CD4-positive, alpha-beta memory T cell (primary cell): Measurements from ENCODE around the gene KRTAP10-1. TPM values are rescaled to one million over a fixed set of nuclear protein-coding genes. Genes with fewer than 3 reads are reported as not detected.
"Not testable (repeated sequence)": the region's sequence is repeated elsewhere in the genome, so short reads cannot be mapped to it uniquely, and the experiment has no call there.

ENCODE experiments used
- CTCF ChIA-PET: fragments of 350-600 bp; sonication (Branson Sonifier 250); formaldehyde crosslinking; loops from one replicate; lab custom pipeline; 2021; ENCODE audit warnings: inconsistent platforms; ENCODE audit not compliant: partially characterized antibody; lab: Charles Lee
- POLR2A ChIA-PET: fragments of 350-600 bp; sonication (Branson Sonifier 250); formaldehyde crosslinking; loops from one replicate; lab custom pipeline; 2021; ENCODE audit not compliant: partially characterized antibody; lab: Charles Lee
- DNase-seq, 5 donors: peaks; one replicate each; pipeline versions ENCODE4 v3.0.0 to v3.0.0-alpha.2; 2020 to 2022; ENCODE audit warnings: mixed read lengths in 1 of 5
- H3K27ac ChIP-seq: one replicate; pipeline ENCODE4 v1.7.0; 2013; ENCODE audit warnings: low read depth, low read length
- H3K27me3 ChIP-seq: 2 replicates; pipeline ENCODE4 v1.7.0; 2013; ENCODE audit warnings: mild to moderate bottlenecking, low read length, moderate library complexity; ENCODE audit not compliant: insufficient read depth
- H3K36me3 ChIP-seq: 2 replicates; pipeline ENCODE4 v1.7.0; 2013; ENCODE audit warnings: mild to moderate bottlenecking, low read length, moderate library complexity; ENCODE audit not compliant: insufficient read depth
- H3K4me1 ChIP-seq: 2 replicates; pipeline ENCODE4 v1.7.0; 2013; ENCODE audit warnings: mild to moderate bottlenecking, low read length, moderate library complexity; ENCODE audit not compliant: insufficient read depth
- H3K4me3 ChIP-seq, 2 donors: one replicate each; pipeline ENCODE4 v1.7.0; 2013; ENCODE audit warnings: low read length in 2 of 2, mild to moderate bottlenecking in 1 of 2
- H3K9me3 ChIP-seq, 2 donors: one replicate each; pipeline ENCODE4 v1.7.0; 2013; ENCODE audit warnings: low read length in 2 of 2, control low read depth in 1 of 2; ENCODE audit not compliant: control insufficient read depth in 1 of 2
- H3K27ac Mint-ChIP-seq, 7 donors: one replicate each; pipeline ENCODE4 v1.8.0; 2020 to 2021; ENCODE audit warnings: mixed read lengths in 7 of 7, mild to moderate bottlenecking in 6 of 7, inconsistent platforms in 3 of 7, moderate library complexity in 3 of 7
- H3K27me3 Mint-ChIP-seq, 2 donors: one replicate each; pipeline ENCODE4 v1.8.0; 2020 to 2021; ENCODE audit warnings: mixed read lengths in 2 of 2
- H3K36me3 Mint-ChIP-seq, 2 donors: one replicate each; pipeline ENCODE4 v1.8.0; 2020 to 2021; ENCODE audit warnings: mixed read lengths in 2 of 2, inconsistent platforms in 1 of 2, mild to moderate bottlenecking in 1 of 2
- H3K4me1 Mint-ChIP-seq, 4 donors: one replicate each; pipeline ENCODE4 v1.8.0; 2020 to 2021; ENCODE audit warnings: mixed read lengths in 4 of 4, mild to moderate bottlenecking in 1 of 4
- H3K4me3 Mint-ChIP-seq, 8 donors: one replicate each; pipeline ENCODE4 v1.8.0; 2020 to 2021; ENCODE audit warnings: mixed read lengths in 8 of 8, mild to moderate bottlenecking in 7 of 8, moderate library complexity in 6 of 8, inconsistent platforms in 3 of 8
- H3K9me3 Mint-ChIP-seq, 8 donors: one replicate each; pipeline ENCODE4 v1.8.0; 2020 to 2021; ENCODE audit warnings: mixed read lengths in 8 of 8, mild to moderate bottlenecking in 5 of 8, inconsistent platforms in 3 of 8, moderate library complexity in 1 of 8
- intact Hi-C: fragments of 100-400 bp; cut with micrococcal nuclease; formaldehyde crosslinking; loops from one replicate; pipeline ENCODE4 v1.15.1; 2023
- polyA plus RNA-seq, 2 donors: library from polyadenylated mRNA; unstranded; fragments of 300-500 nt; fragmentation: Illumina TruSeq; gene quantifications; one replicate each; pipeline ENCODE4 v1.2.3, GENCODE V29; 2021
- total RNA-seq, 2 experiments: library from RNA; stranded (reverse); gene quantifications; one replicate each; pipeline ENCODE4 v1.2.3, GENCODE V29; 2021

Gene KRTAP10-1
- total and polyA plus RNA-seq, 4 experiments from 2014 or later = not detected

- CTCF ChIA-PET = no interaction called here
- no peaks in the 10 kb centered on the region for H3K27me3 ChIP-seq
- DNase-seq = no peak
Observed at GRCh38 chr21:44555200-44555875, 15.3 kb upstream of the KRTAP10-1 start.

DNA sequence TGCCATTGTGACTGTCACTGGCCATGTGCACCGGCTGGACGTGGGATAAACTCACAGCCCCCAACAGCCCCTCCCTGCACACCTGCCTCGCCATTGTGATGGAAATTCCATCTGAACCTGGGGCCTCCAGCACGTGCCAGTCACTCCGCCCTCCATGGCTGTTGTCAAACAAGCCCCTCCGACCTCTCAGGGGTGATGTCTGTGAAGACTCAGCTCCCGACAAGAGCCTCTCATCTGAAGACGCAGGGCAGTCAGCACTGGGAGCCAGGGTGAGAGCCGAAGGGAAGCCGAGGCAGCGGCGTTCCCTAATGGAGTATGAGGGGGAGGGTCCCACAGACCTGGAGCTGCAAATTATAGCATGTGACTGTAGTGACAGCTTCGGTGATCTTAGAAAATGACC is 12.7 kb upstream of the KRTAP10-1 start:
- Mint-ChIP-seq H3K9me3 (peaks cover 0 to 13% (median 6%) of the 10 kb centered on the region in 8 donors), H3K4me1 (peaks cover 10 to 24% (median 16%) of the 10 kb centered on the region in 4 donors), H3K36me3 (peaks cover 3 to 10% of the 10 kb centered on the region in 2 donors), H3K4me3 (no peak overlapping the region), H3K27ac (no peak overlapping the region), H3K27me3 (peaks cover 0 to 1% of the 10 kb centered on the region in 2 donors)
- Histone ChIP-seq H3K4me1 (peaks cover 9% of the 10 kb centered on the region), H3K27me3 (no peaks in the 10 kb centered on the region), H3K9me3 (no peaks in the 10 kb centered on the region), H3K4me3 (no peak overlapping the region), H3K36me3 (no peaks in the 10 kb centered on the region), H3K27ac (no peak overlapping the region)
- DNase-seq = no peak
- POLR2A ChIA-PET = no interaction called here
- CTCF ChIA-PET = interaction anchor here (1.0 to 1.4 kb wide), 2 partner anchors 42 to 190 kb away, joined by 3 read pairs; no protein-coding TSS in a partner anchor
- intact Hi-C loops = no loop called here

More at GRCh38 chr21:44555200-44555875, 15.3 kb upstream of the KRTAP10-1 start:
- peaks cover 0 to 5% (median 0%) of the 10 kb centered on the region in 4 donors for H3K4me1 Mint-ChIP-seq
- H3K27ac Mint-ChIP-seq = no peak overlapping the region
- no peaks in the 10 kb centered on the region for H3K4me1 ChIP-seq
- peaks cover 0 to 23% (median 9%) of the 10 kb centered on the region in 8 donors for H3K9me3 Mint-ChIP-seq
- peaks cover 0 to 3% of the 10 kb centered on the region in 2 donors for H3K36me3 Mint-ChIP-seq
- no peaks in the 10 kb centered on the region for H3K9me3 ChIP-seq
- H3K27ac ChIP-seq = no peak overlapping the region
- no peaks in the 10 kb centered on the region for H3K36me3 ChIP-seq
- H3K27me3 Mint-ChIP-seq = peaks cover 0 to 4% of the 10 kb centered on the region in 2 donors
- H3K4me3 ChIP-seq = no peak overlapping the region
- H3K4me3 Mint-ChIP-seq = no peak overlapping the region
- POLR2A ChIA-PET = no interaction called here
- intact Hi-C loops = no loop called here

DNA sequence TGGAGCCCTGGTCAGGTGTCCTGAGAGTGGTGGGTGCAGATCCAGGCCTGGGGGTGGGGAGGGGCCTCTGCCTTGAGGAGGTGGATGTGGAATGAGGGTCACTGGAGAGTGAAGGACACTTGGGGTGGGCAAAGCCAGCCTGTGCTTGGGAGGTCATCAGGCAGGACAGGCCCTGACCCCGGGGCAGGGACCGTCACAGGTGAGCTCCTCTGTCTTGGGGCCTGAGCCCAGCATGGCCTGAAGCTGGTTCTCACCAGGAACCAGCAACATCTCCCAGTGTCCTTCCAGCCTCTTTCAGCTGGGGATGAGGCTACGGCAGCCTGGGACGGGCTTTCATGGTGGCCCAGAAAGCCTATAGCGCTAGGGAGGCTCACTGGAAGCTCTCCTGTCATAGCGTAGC is 12.1 kb upstream of the KRTAP10-1 start:
- no peak overlapping the region for H3K4me3 Mint-ChIP-seq
- ChIA-PET POLR2A (no interaction called here), CTCF (no interaction called here)
- intact Hi-C loops = no loop called here
- no peak for DNase-seq
- Histone ChIP-seq H3K27me3 (no peaks in the 10 kb centered on the region), H3K36me3 (no peaks in the 10 kb centered on the region), H3K4me1 (peaks cover 15% of the 10 kb centered on the region), H3K27ac (no peak overlapping the region), H3K9me3 (no peaks in the 10 kb centered on the region), H3K4me3 (no peak overlapping the region)
- peaks cover 14 to 29% (median 22%) of the 10 kb centered on the region in 4 donors for H3K4me1 Mint-ChIP-seq
- H3K9me3 Mint-ChIP-seq = peaks cover 0 to 19% (median 12%) of the 10 kb centered on the region in 8 donors
- H3K27ac Mint-ChIP-seq = no peak overlapping the region
- peaks cover 0 to 1% of the 10 kb centered on the region in 2 donors for H3K27me3 Mint-ChIP-seq
- peaks cover 7 to 16% of the 10 kb centered on the region in 2 donors for H3K36me3 Mint-ChIP-seq

- no peak for DNase-seq
- Mint-ChIP-seq H3K27me3 (peaks cover 0 to 1% of the 10 kb centered on the region in 2 donors), H3K36me3 (peaks cover 13 to 22% of the 10 kb centered on the region in 2 donors), H3K4me1 (peaks cover 19 to 35% (median 27%) of the 10 kb centered on the region in 4 donors), H3K4me3 (peak within 1 kb of the TSS in 1 of 8 donors; percentile 29), H3K27ac (peak within 1 kb of the TSS in 1 of 7 donors; percentile 73), H3K9me3 (peaks cover 0 to 26% (median 18%) of the 10 kb centered on the region in 8 donors)
- no peak within 1 kb of the TSS for H3K27ac ChIP-seq
- no peaks in the 10 kb centered on the region for H3K27me3 ChIP-seq
- no peak within 1 kb of the TSS for H3K4me3 ChIP-seq
- no peaks in the 10 kb centered on the region for H3K36me3 ChIP-seq
- POLR2A ChIA-PET = no interaction called here
- intact Hi-C loops = no loop called here
- peaks cover 20% of the 10 kb centered on the region for H3K4me1 ChIP-seq
- CTCF ChIA-PET = no interaction called here
- no peaks in the 10 kb centered on the region for H3K9me3 ChIP-seq
Observed at GRCh38 chr21:44551340-44551961, 11.5 kb upstream of the KRTAP10-1 start, which contains the start of gene KRTAP10-2. Gene KRTAP10-2, minus strand, starts transcription at chr21:44551505. Its CDS starts 47 bp downstream, at chr21:44551458.

GRCh38 chr21:44550807-44551206 is 10.8 kb upstream of the KRTAP10-1 start:
- POLR2A ChIA-PET = no interaction called here
- Mint-ChIP-seq H3K9me3 (peaks cover 0 to 30% (median 22%) of the 10 kb centered on the region in 8 donors), H3K27me3 (peaks cover 0 to 1% of the 10 kb centered on the region in 2 donors), H3K4me3 (no peak overlapping the region), H3K27ac (peak overlapping the region in 1 of 7 donors; percentile 73), H3K4me1 (peaks cover 19 to 35% (median 27%) of the 10 kb centered on the region in 4 donors), H3K36me3 (peaks cover 13 to 22% of the 10 kb centered on the region in 2 donors)
- H3K27me3 ChIP-seq = no peaks in the 10 kb centered on the region
- no peak overlapping the region for H3K27ac ChIP-seq
- H3K36me3 ChIP-seq = no peaks in the 10 kb centered on the region
- H3K4me3 ChIP-seq = no peak overlapping the region
- DNase-seq = no peak
- no peaks in the 10 kb centered on the region for H3K9me3 ChIP-seq
- intact Hi-C loops = no loop called here
- H3K4me1 ChIP-seq = peaks cover 20% of the 10 kb centered on the region
- CTCF ChIA-PET = no interaction called here

DNA sequence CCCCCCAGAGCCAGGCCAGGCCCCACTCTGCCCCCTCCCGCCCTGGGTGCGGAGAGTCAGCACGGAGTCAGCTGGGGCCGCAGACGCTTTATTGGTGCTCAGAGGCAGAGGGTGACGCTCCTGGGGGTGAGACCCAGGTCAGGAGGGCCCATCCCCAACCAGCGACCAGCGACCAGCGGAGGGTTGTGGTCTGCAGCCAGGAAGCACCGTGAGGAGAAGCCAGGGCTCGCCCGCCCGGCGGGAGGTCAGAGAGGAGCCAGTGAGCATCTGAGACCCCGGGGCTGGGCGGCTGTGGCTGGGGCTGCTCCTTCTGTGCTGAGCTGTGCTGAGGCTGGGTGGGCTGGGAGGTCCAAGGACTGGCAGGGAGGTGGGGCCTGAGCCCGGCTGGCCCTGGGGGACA is 10.3 kb upstream of the KRTAP10-1 start:
- peak overlapping the region in 1 of 8 donors; percentile 29 for H3K4me3 Mint-ChIP-seq
- H3K4me1 Mint-ChIP-seq = peaks cover 19 to 35% (median 28%) of the 10 kb centered on the region in 4 donors
- H3K36me3 Mint-ChIP-seq = peaks cover 13 to 27% of the 10 kb centered on the region in 2 donors
- H3K9me3 Mint-ChIP-seq = peaks cover 0 to 35% (median 27%) of the 10 kb centered on the region in 8 donors
- H3K27ac Mint-ChIP-seq, H3K27me3 Mint-ChIP-seq, H3K9me3 ChIP-seq, CTCF ChIA-PET, H3K4me3 ChIP-seq, H3K27ac ChIP-seq, H3K27me3 ChIP-seq, intact Hi-C loops, DNase-seq, H3K36me3 ChIP-seq: not testable (repeated sequence)
- peaks cover 20% of the 10 kb centered on the region for H3K4me1 ChIP-seq
- POLR2A ChIA-PET = interaction anchor here (0.6 kb wide), 1 partner anchor 536 kb away, joined by 3 read pairs; no protein-coding TSS in a partner anchor
